ENCODE data around the gene SLC25A19.

GRCh38 chr17:75273977-75274708 is 15.1 kb downstream of the SLC25A19 start:
- TF ChIP-seq CTCF (IDR thresholded peaks at IDR 0.05; ENCODE audit: low read depth, low read length, poor library complexity, severe bottlenecking) (no peak), EZH2phosphoT487 (IDR thresholded peaks at IDR 0.05; ENCODE audit: borderline replicate concordance, low read length) (no peak)

Data from DOHH2 (cell line).